Mesendoderm (in vitro differentiated cells): Measurements from ENCODE around the gene PLET1.

Experiments used
- DNase-seq: peaks from one replicate; pipeline ENCODE4 v3.0.0; 2013
- H2AK5ac ChIP-seq: 2 replicates; pipeline ENCODE4 v1.6.1; 2013; ENCODE audit warnings: low read length, inconsistent platforms
- H2BK120ac ChIP-seq: 2 replicates; pipeline ENCODE4 v1.6.1; 2013; ENCODE audit warnings: low read depth, mild to moderate bottlenecking, low read length, moderate library complexity, mixed read lengths
- H2BK15ac ChIP-seq: replicated peaks from 2 replicates; pipeline ENCODE4 v1.6.1; 2013; ENCODE audit warnings: low read depth, mild to moderate bottlenecking, moderate library complexity
- H2BK5ac ChIP-seq: 2 replicates; pipeline ENCODE4 v1.6.1; 2013; ENCODE audit warnings: low read length, inconsistent platforms
- H3K18ac ChIP-seq: 2 replicates; pipeline ENCODE4 v1.6.1; 2013; ENCODE audit warnings: mild to moderate bottlenecking, low read length, mixed read lengths
- H3K23ac ChIP-seq: one replicate; pipeline ENCODE4 v1.6.1; 2013; ENCODE audit warnings: low read length
- H3K27ac ChIP-seq: 2 replicates; pipeline ENCODE4 v1.5.1; 2013; ENCODE audit warnings: low read depth, mild to moderate bottlenecking, inconsistent platforms, low read length, moderate library complexity
- H3K27me3 ChIP-seq: 2 replicates; pipeline ENCODE4 v1.6.1; 2013; ENCODE audit warnings: low read length, control low read depth, mild to moderate bottlenecking, inconsistent platforms; ENCODE audit not compliant: insufficient read depth, poor library complexity
- H3K36me3 ChIP-seq: 2 replicates; pipeline ENCODE4 v1.6.1; 2013; ENCODE audit warnings: low read length, inconsistent platforms; ENCODE audit not compliant: control insufficient read depth, insufficient read depth
- H3K4ac ChIP-seq: one replicate; pipeline ENCODE4 v1.6.1; 2013; ENCODE audit warnings: low read depth, mild to moderate bottlenecking, low read length, moderate library complexity
- H3K4me1 ChIP-seq: 2 replicates; pipeline ENCODE4 v1.6.1; 2013; ENCODE audit warnings: low read depth, low read length, inconsistent platforms; ENCODE audit not compliant: control insufficient read depth
- H3K4me2 ChIP-seq: 2 replicates; pipeline ENCODE4 v1.6.1; 2013; ENCODE audit warnings: low read length
- H3K4me3 ChIP-seq: 2 replicates; pipeline ENCODE4 v1.5.1; 2013; ENCODE audit warnings: mild to moderate bottlenecking, low read length
- H3K56ac ChIP-seq: one replicate; pipeline ENCODE4 v1.6.1; 2013; ENCODE audit warnings: low read length
- H3K79me1 ChIP-seq: 2 replicates; pipeline ENCODE4 v1.6.1; 2013; ENCODE audit warnings: low read length, inconsistent platforms
- H3K79me2 ChIP-seq: 2 replicates; pipeline ENCODE4 v1.6.1; 2013; ENCODE audit warnings: mild to moderate bottlenecking, low read length; ENCODE audit not compliant: control insufficient read depth, insufficient read depth
- H3K9ac ChIP-seq: 2 replicates; pipeline ENCODE4 v1.6.1; 2013; ENCODE audit warnings: low read length, inconsistent platforms
- H4K5ac ChIP-seq: one replicate; pipeline ENCODE4 v1.6.1; 2013; ENCODE audit warnings: low read length
- H4K8ac ChIP-seq: one replicate; pipeline ENCODE4 v1.6.1; 2013; ENCODE audit warnings: low read depth, mild to moderate bottlenecking, control low read depth, low read length, moderate library complexity
- whole genome bisulfite sequencing: extraction: QIAGEN DNeasy Blood & Tissue Kit; methylation state at CpG from one replicate; pipeline ENCODE4 v1.1.7; 2013; ENCODE audit warnings: low lambda C conversion rate, missing lambda C conversion rate; ENCODE audit not compliant: insufficient coverage; ENCODE audit errors: extremely low coverage; 5-methylcytosine and 5-hydroxymethylcytosine counted together

Gene PLET1

GRCh38 chr11:112274007-112274783 lies 13.5 kb upstream of the PLET1 start:
- 100% methylated on average over 1 of the region's 7 CpGs for WGBS

GRCh38 chr11:112273066-112273465 lies 12.4 kb upstream of the PLET1 start:
- Histone ChIP-seq H3K4me3 (no peak overlapping the region), H3K9ac (no peak overlapping the region), H3K4ac (no peak overlapping the region), H3K79me2 (no peaks in the 10 kb centered on the region), H4K8ac (no peak overlapping the region), H3K4me1 (no peaks in the 10 kb centered on the region), H3K4me2 (no peak overlapping the region), H4K5ac (no peak overlapping the region), H2BK5ac (no peak overlapping the region), H3K36me3 (no peaks in the 10 kb centered on the region), H3K23ac (no peak overlapping the region), H3K27me3 (no peaks in the 10 kb centered on the region), H3K18ac (no peak overlapping the region), H3K79me1 (no peaks in the 10 kb centered on the region), H3K27ac (no peak overlapping the region), H2BK120ac (no peak overlapping the region), H3K56ac (no peak overlapping the region), H2BK15ac (no peak overlapping the region), H2AK5ac (no peak overlapping the region)
- WGBS: no CpG with 5 or more reads among the region's 1 CpG
- no peak for DNase-seq

More at GRCh38 chr11:112274007-112274783, 13.5 kb upstream of the PLET1 start:
- H4K8ac ChIP-seq: no peak overlapping the region
- H3K79me2 ChIP-seq: no peaks in the 10 kb centered on the region
- H3K27ac ChIP-seq: no peak overlapping the region
- H2BK5ac ChIP-seq: no peak overlapping the region
- no peaks in the 10 kb centered on the region for H3K36me3 ChIP-seq
- H3K9ac ChIP-seq: no peak overlapping the region
- no peak for DNase-seq
- no peaks in the 10 kb centered on the region for H3K4me1 ChIP-seq
- H3K56ac ChIP-seq: no peak overlapping the region
- no peaks in the 10 kb centered on the region for H3K27me3 ChIP-seq
- H2AK5ac ChIP-seq: no peak overlapping the region
- H3K4me2 ChIP-seq: no peak overlapping the region
- H3K23ac ChIP-seq: no peak overlapping the region
- H4K5ac ChIP-seq: no peak overlapping the region
- H3K79me1 ChIP-seq: no peaks in the 10 kb centered on the region
- no peak overlapping the region for H2BK120ac ChIP-seq
- H3K4me3 ChIP-seq: no peak overlapping the region
- no peak overlapping the region for H3K18ac ChIP-seq
- no peak overlapping the region for H2BK15ac ChIP-seq
- no peak overlapping the region for H3K4ac ChIP-seq

GRCh38 chr11:112271242-112271641 lies 10.6 kb upstream of the PLET1 start:
- no peak overlapping the region for H3K4ac ChIP-seq
- no peak overlapping the region for H3K18ac ChIP-seq
- no peaks in the 10 kb centered on the region for H3K27me3 ChIP-seq
- no peak overlapping the region for H4K8ac ChIP-seq
- no peaks in the 10 kb centered on the region for H3K79me2 ChIP-seq
- H2BK15ac ChIP-seq: no peak overlapping the region
- DNase-seq: no peak
- no peak overlapping the region for H2BK120ac ChIP-seq
- no peaks in the 10 kb centered on the region for H3K4me1 ChIP-seq
- H3K27ac ChIP-seq: no peak overlapping the region
- no peak overlapping the region for H3K4me2 ChIP-seq
- no peak overlapping the region for H3K4me3 ChIP-seq
- no peak overlapping the region for H4K5ac ChIP-seq
- H3K56ac ChIP-seq: no peak overlapping the region
- no peak overlapping the region for H3K23ac ChIP-seq
- H2BK5ac ChIP-seq: no peak overlapping the region
- H2AK5ac ChIP-seq: no peak overlapping the region
- no CpG with 5 or more reads among the region's 4 CpGs for WGBS
- no peak overlapping the region for H3K9ac ChIP-seq
- H3K36me3 ChIP-seq: no peaks in the 10 kb centered on the region
- H3K79me1 ChIP-seq: no peaks in the 10 kb centered on the region

- H3K4me2 ChIP-seq: no peak overlapping the region
- H3K18ac ChIP-seq: no peak overlapping the region
- H3K4ac ChIP-seq: no peak overlapping the region
- H3K9ac ChIP-seq: no peak overlapping the region
- no peaks in the 10 kb centered on the region for H3K27me3 ChIP-seq
- no peak overlapping the region for H4K5ac ChIP-seq
- H3K56ac ChIP-seq: no peak overlapping the region
- no peaks in the 10 kb centered on the region for H3K36me3 ChIP-seq
- WGBS: no CpG with 5 or more reads among the region's 12 CpGs
- no peaks in the 10 kb centered on the region for H3K79me2 ChIP-seq
- H2AK5ac ChIP-seq: no peak overlapping the region
- no peak overlapping the region for H3K4me3 ChIP-seq
- H4K8ac ChIP-seq: no peak overlapping the region
- no peak overlapping the region for H3K23ac ChIP-seq
- no peak overlapping the region for H2BK5ac ChIP-seq
- DNase-seq: no peak
- no peaks in the 10 kb centered on the region for H3K79me1 ChIP-seq
- no peak overlapping the region for H2BK120ac ChIP-seq
- H2BK15ac ChIP-seq: no peak overlapping the region
- H3K4me1 ChIP-seq: no peaks in the 10 kb centered on the region
- H3K27ac ChIP-seq: no peak overlapping the region
Observed at GRCh38 chr11:112270551-112271180, 10.0 kb upstream of the PLET1 start.

GRCh38 chr11:112269139-112269538 lies 8.5 kb upstream of the PLET1 start:
- no peak for DNase-seq
- H3K79me2 ChIP-seq: no peaks in the 10 kb centered on the region
- H3K4me1 ChIP-seq: no peaks in the 10 kb centered on the region

More at GRCh38 chr11:112269139-112269538, 8.5 kb upstream of the PLET1 start:
- no peak overlapping the region for H3K9ac ChIP-seq
- no peak overlapping the region for H3K4ac ChIP-seq
- H3K27me3 ChIP-seq: no peaks in the 10 kb centered on the region
- H3K36me3 ChIP-seq: no peaks in the 10 kb centered on the region
- no peak overlapping the region for H2BK120ac ChIP-seq
- no peak overlapping the region for H2BK15ac ChIP-seq
- H4K5ac ChIP-seq: no peak overlapping the region
- H3K4me2 ChIP-seq: no peak overlapping the region
- no peak overlapping the region for H3K56ac ChIP-seq
- H4K8ac ChIP-seq: no peak overlapping the region
- no peak overlapping the region for H2AK5ac ChIP-seq
- WGBS: 100% methylated on average over 1 of the region's 6 CpGs
- H2BK5ac ChIP-seq: no peak overlapping the region
- H3K4me3 ChIP-seq: no peak overlapping the region
- no peak overlapping the region for H3K23ac ChIP-seq
- no peak overlapping the region for H3K18ac ChIP-seq
- H3K79me1 ChIP-seq: no peaks in the 10 kb centered on the region
- no peak overlapping the region for H3K27ac ChIP-seq
